Measurements from ENCODE around the gene ATRIP. TPM values are rescaled to one million over a fixed set of nuclear protein-coding genes. Genes with fewer than 3 reads are reported as not detected.
A peak's percentile ranks its signal among the peaks of the same experiment; 100 is the strongest.

The ATRIP gene
- total and polyA plus RNA-seq, 9 donors: 3.9 to 11.4 (median 6.4) TPM

DNA sequence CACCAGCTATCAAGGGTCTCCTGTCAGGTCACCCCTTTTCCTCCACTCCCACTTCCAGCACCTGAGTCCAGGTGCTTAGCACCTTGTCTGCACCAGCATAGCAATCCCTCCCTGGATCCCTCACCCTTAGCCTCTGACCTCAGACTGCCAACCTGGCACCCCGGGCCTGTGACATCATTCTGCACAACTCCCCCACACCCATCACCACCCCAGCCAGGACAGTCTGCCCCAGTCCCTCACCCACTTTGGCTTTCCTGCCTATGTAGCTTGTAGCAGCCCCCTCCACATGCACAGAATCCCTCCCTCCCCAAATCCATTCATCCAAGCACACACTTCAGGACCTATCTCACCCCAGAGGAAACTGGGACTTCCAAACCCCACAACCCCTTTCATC lies 15.8 kb upstream of the ATRIP start:
- WGBS, 3 donors: 47 to 70% (median 59%) methylated on average over 1 of the region's 1 CpG
- TF ChIP-seq, protein P1, sequence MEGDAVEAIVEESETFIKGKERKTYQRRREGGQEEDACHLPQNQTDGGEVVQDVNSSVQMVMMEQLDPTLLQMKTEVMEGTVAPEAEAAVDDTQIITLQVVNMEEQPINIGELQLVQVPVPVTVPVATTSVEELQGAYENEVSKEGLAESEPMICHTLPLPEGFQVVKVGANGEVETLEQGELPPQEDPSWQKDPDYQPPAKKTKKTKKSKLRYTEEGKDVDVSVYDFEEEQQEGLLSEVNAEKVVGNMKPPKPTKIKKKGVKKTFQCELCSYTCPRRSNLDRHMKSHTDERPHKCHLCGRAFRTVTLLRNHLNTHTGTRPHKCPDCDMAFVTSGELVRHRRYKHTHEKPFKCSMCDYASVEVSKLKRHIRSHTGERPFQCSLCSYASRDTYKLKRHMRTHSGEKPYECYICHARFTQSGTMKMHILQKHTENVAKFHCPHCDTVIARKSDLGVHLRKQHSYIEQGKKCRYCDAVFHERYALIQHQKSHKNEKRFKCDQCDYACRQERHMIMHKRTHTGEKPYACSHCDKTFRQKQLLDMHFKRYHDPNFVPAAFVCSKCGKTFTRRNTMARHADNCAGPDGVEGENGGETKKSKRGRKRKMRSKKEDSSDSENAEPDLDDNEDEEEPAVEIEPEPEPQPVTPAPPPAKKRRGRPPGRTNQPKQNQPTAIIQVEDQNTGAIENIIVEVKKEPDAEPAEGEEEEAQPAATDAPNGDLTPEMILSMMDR (IDR thresholded peaks at IDR 0.05): no peak
- TF ChIP-seq POLR2A (IDR thresholded peaks at IDR 0.05): no peak
- TF ChIP-seq EP300 (IDR thresholded peaks at IDR 0.05): no peak
- Histone ChIP-seq H3K9me3 (no peaks in the 10 kb centered on the region), H3K4me3 (no peak overlapping the region), H3K27me3 (no peaks in the 10 kb centered on the region), H3K4me1 (ENCODE audit: insufficient read depth) (peaks cover 44% of the 10 kb centered on the region), H3K27ac (peak overlapping the region; percentile 14 to 96), H3K36me3 (no peaks in the 10 kb centered on the region)
- peak in 2 of 5 donors; percentile 32 to 43 for DNase-seq
- intact Hi-C loops (cut with DNase I): loop anchor here in 2 of 4 donors (5.0 to 10.0 kb wide), 3 partner anchors 156 to 236 kb away; no protein-coding TSS in a partner anchor

DNA sequence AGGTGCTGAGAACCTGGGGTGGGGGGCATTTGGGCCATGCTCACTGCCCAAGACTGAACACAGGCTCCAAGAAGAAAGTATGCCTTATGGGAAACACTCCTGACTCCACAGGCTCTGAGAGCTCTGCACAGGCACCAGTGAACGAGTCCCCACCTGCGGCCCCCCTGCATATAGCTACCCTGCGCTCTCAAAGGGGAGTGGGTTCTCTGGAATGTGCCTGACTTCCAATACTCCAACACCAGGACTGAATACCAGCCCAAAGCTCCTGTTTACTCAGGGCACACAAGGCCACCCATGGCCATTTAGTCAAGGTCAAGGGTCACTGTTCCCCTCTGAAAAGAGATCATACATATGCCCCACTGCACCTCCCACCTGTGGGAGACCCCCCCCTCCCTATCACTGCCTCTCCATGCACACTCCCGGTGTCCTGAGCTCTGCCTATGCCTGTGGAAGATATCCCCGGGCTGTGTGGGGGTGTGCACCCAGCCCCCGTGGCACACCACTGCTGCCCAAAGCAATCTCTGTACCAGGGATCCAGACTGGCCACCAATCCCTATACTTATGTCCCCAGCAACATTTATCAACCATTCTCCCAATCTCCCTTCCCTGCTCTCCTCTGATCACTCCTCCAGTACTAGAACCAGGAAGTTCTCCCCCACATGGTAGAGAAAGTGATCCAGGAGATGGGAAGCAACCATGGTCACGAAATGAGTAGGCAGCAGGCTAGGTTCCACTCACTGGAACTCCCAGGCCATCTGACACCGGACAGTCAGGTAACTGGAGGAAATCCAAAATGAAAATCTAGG lies 15.1 kb upstream of the ATRIP start:
- Histone ChIP-seq H3K36me3 (no peaks in the 10 kb centered on the region), H3K27me3 (no peaks in the 10 kb centered on the region), H3K4me1 (ENCODE audit: insufficient read depth) (peaks cover 38% of the 10 kb centered on the region), H3K27ac (peak overlapping the region; percentile 14 to 96), H3K9me3 (no peaks in the 10 kb centered on the region), H3K4me3 (no peak overlapping the region)
- 78 to 84% (median 82%) methylated on average over 8 of the region's 8 CpGs for WGBS, 3 donors
- peak in 1 of 5 donors; percentile 17 for DNase-seq
- intact Hi-C loops (cut with DNase I): loop anchor here in 2 of 4 donors (5.0 to 10.0 kb wide), 3 partner anchors 157 to 237 kb away; no protein-coding TSS in a partner anchor
- TF ChIP-seq EP300 (IDR thresholded peaks at IDR 0.05): no peak

DNA sequence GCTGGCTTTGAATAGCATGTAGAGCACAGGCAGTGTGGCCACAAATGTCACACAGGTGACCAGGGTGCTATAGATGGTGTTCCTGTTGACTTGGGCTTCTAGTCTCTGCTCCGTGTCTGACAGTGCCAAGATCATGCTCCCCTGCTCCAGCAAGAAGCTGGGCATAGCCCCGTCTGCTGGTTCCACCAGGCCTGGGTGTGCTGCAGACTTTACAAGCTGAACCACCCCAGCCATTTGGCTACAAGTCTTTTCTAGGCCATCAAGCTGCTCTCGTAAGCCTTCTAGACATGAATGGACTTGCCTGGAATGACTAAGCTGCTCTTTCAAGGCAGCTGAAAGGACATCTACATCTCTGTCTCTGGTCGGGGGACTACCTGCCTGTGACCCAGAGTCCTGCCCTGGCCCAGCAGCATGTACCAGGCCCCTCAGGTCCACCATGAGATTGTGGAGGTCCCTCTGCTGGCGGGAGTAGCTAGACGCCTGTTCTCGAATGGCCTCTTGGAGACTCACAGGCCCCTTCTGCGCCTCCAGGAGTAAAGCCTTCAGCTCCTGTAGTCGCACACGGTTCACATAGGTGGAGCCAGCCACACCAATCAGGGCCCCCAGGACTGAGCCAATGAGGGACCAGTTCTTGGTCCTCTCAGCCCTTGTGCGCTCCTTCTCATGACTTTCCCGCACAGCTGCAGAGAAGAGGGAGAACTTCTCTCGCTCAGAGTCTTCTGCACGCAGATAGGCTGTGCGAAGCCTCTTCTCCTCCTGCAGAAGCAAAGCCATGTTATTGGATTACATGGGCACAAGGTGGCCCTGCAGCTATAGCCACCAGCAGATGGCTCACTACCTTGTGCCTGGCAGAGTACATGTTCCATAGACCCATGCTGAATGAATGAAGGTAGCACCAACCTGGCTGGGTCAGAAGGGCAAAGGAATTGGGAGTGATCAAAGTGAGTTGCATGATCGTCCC lies 13.8 kb upstream of the ATRIP start:
- TF ChIP-seq POLR2A (IDR thresholded peaks at IDR 0.05): no peak
- TF ChIP-seq EP300 (IDR thresholded peaks at IDR 0.05): no peak
- TF ChIP-seq, protein P1 (IDR thresholded peaks at IDR 0.05): no peak
- no peak overlapping the region for H3K27ac ChIP-seq
- H3K36me3 ChIP-seq: no peaks in the 10 kb centered on the region
- peaks cover 27% of the 10 kb centered on the region for H3K4me1 ChIP-seq (ENCODE audit: insufficient read depth)
- no peak overlapping the region for H3K4me3 ChIP-seq
- peak in 2 of 5 donors; percentile 19 to 35 for DNase-seq
- no peaks in the 10 kb centered on the region for H3K27me3 ChIP-seq
- H3K9me3 ChIP-seq: no peaks in the 10 kb centered on the region
- 80 to 87% (median 84%) methylated on average over 15 to 16 of the region's 16 CpGs for WGBS, 3 donors
- intact Hi-C loops (cut with DNase I): loop anchor here in 2 of 4 donors (5.0 to 10.0 kb wide), 3 partner anchors 158 to 238 kb away; no protein-coding TSS in a partner anchor

DNA sequence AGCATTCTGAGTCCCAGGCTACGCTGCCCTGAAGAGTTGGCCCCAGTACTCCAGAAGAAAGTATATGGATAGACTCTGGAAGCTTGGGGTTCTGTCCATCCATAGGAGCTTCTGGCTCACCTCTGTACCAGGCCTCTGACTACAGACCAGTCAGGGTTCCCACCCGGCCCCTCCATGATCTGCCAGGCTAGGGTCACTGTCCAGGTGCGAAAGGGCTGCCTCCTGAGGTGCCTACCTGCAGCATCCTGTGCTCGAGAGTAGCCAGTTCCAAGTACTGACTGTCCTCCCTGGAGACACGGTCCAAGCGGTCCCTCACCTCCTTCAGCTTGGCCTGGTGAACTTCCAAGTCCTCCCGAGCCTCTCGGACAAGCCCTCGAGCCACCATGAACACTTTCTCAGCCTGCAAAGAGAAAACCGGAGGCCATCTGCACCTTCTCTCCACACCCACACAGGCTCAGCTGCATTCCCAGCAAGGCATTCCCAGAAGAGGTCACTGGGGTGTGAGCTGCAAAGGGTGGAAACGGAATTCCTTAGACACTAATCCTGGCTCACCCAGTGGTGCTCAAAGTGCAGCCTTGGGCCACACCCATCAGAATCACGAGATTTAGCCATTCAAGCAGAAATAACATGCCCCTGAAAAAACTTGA lies 12.9 kb upstream of the ATRIP start:
- intact Hi-C loops (cut with DNase I): loop anchor here in 3 of 4 donors (2.0 to 10.0 kb wide), 5 partner anchors 31 to 239 kb away; no protein-coding TSS in a partner anchor
- TF ChIP-seq EP300 (IDR thresholded peaks at IDR 0.05) (no peak), POLR2A (IDR thresholded peaks at IDR 0.05) (no peak)
- TF ChIP-seq, protein P1 (IDR thresholded peaks at IDR 0.05): no peak
- H3K4me1 ChIP-seq (ENCODE audit: insufficient read depth): peaks cover 20% of the 10 kb centered on the region
- H3K27me3 ChIP-seq: no peaks in the 10 kb centered on the region
- no peak overlapping the region for H3K4me3 ChIP-seq
- no peaks in the 10 kb centered on the region for H3K36me3 ChIP-seq
- peak in 4 of 5 donors; percentile 25 to 62 (median 42) for DNase-seq
- no peaks in the 10 kb centered on the region for H3K9me3 ChIP-seq
- 30 to 42% (median 40%) methylated on average over 12 of the region's 12 CpGs for WGBS, 3 donors
- H3K27ac ChIP-seq: peak overlapping the region in 1 of 2 donors; percentile 43
